Limb (tissue), 2 donors: Measurements from ENCODE around the gene NRXN2.

ENCODE experiments used
- DNase-seq, 2 donors: peaks; one replicate each; pipeline ENCODE4 v3.0.0-alpha.2; 2016; ENCODE audit errors: extremely low spot score in 2 of 2

The NRXN2 gene

DNA sequence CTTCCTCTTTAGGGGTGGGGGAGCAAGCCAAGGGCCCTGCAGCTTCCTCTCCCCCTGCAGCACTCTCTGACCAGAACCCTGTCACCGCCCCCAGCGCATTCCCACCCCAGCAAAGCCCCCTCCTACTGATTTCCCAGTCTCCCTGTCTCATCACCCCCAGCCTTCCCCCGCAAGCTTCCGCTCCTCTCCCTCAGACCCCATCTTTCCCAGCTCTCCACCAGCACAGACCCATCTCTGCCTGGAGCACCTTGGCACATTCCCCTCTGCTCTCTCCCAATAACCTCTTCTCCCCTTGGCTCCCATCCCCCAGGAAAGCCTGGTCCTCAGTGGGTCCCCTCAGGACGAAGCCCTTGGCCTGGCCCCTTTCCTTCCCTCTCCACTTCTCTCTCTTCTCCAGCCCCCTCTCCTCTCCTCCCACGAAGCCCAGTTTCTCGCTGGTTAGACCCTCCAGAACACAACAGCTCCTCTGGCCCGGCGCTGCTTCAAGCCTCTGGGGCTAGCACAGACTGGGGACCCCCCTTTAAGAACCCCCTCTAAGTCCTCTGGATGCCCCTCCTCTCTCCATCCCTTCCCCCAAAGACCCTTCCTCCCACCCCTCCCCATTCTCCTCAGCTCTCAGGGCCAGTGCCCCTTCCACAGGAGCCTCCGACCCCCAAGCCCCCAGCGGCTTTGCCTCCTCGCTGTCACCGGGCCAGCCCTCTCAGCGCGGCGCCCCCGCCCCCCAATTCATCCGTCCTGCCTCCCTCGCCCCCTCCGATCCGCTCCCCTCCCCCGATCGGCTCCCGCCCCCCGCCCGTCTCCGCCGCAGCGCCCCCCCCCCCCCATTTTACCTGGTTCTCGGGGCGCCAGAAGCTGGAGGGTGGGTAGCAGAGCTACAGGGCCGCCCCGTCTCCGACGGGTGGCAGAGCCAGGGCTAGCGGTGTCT lies 594 bp downstream of the NRXN2 start:
- peak in 1 of 2 donors; percentile 32 for DNase-seq

GRCh38 chr11:64721359-64721699 lies 1.7 kb downstream of the NRXN2 start:
- DNase-seq: no peak

DNA sequence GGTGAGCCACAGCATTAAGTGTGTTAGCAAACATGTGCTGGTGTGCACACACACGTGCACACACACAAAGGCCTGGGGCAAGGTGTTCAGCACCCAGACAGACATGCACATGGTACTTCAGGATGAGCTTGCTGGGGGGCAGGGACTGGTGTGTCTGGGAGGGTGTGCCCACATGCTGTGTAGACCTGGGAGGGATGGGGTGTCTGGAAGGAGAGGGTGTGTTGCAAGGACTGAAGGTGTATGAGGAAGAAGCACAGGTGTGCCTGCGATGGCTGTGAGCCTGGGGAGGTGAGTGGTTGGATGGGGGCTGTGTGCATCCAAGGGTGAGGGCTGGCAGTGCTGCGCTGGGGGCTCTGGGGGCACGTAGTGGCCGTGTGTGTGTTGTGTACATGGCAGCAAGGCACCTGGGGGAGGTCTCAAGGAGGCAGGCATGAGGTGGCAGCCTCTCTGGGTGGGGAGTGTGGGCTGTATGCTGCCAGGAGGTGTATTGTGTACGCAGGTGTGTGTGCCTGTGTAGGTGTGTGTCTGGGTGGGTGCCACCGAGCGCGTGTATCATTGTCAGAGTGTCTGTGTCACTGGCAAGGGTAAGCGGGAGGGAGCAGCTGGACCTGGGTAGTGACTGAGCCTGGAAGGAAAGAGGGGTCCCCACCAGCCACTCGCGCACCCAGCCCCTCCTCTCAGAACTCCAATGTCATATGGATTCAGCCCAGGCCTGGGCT lies 2.2 kb downstream of the NRXN2 start:
- peak in 1 of 2 donors; percentile 19 for DNase-seq

DNA sequence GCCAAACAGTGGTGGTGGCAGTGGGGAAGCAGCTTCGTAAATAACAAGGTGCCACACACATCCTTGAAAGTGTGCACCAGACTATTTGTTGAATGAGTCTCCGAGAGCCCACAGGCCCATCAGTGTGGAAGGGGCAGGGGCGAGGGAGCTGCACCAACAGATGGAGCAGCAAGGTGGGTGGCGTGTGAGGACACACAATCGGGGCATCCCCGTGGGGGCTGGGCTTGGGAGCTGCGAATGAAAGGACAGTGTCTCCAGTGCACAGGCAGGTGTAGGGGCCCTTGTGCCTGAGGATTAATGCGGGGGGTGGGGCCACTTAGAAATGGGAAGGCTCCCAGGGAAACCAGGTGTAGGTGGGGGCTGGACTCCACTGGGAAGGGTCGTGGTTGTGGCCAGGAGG lies 2.8 kb downstream of the NRXN2 start:
- peak in 1 of 2 donors; percentile 25 for DNase-seq

DNA sequence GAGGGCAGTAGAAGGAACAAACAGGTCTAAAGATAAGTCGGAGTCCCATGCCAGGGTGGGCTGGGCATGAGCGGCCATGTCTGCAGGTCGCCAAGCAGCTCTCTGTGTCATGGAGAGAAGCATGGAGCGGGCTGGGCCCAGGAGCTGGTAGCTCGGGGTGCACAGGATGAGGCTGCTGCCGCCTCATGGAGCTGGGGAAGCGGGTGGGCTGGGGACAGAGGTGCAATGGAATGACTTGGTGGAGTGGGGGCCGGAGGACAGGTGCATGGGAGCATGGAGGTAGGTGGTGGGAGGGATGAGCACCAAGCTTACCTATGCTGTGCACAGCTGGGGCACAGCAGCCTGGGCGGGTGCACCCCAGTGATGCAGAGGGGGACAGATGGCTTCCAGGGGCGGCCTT lies 3.6 kb downstream of the NRXN2 start:
- peak in 1 of 2 donors; percentile 19 for DNase-seq

- DNase-seq: no peak
Measured at GRCh38 chr11:64718780-64719124, 4.2 kb downstream of the NRXN2 start.

- DNase-seq: no peak
Measured at GRCh38 chr11:64718084-64718779, 4.8 kb downstream of the NRXN2 start.

- DNase-seq: no peak
Measured at GRCh38 chr11:64717268-64717578, 5.8 kb downstream of the NRXN2 start.

DNA sequence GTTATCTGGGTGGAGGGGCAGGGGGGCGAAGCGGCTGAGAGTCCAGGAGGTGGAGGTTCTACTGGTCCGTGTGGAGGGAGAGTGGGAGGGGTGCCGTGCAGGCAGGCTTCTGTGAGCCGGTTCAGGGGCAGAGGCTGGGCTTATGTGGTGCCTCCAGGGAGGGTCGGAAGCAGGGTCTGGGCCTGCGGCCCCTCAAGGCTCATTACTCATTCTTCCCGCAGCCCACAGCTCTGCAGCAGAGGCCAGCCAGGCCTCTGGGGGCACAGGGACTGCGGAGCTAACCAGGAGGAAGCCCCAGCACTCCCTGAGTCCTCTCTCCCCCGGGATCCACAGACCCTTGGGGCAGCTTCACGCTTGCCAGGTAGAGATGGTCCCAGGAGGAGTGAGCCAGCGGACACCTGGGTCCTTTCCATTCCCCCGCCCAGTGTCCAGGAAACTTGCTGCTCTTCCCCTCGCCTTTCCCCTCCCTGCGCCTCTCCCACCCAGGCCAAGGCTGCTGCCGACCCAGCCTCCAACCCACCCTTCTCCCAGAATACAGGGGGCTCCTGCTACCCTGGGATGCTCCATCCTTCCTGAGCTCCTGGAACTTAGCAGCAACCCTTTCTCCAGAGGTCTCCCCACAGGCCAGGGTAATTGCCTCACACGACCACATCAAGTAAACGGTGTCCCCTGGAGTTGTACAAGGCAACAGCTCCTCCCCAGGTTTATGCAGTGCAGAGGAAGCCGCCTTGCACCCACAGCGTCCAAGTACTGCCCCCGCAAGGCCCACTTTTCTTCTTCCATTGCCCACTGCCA lies 6.3 kb downstream of the NRXN2 start:
- peak in 1 of 2 donors; percentile 34 for DNase-seq

DNA sequence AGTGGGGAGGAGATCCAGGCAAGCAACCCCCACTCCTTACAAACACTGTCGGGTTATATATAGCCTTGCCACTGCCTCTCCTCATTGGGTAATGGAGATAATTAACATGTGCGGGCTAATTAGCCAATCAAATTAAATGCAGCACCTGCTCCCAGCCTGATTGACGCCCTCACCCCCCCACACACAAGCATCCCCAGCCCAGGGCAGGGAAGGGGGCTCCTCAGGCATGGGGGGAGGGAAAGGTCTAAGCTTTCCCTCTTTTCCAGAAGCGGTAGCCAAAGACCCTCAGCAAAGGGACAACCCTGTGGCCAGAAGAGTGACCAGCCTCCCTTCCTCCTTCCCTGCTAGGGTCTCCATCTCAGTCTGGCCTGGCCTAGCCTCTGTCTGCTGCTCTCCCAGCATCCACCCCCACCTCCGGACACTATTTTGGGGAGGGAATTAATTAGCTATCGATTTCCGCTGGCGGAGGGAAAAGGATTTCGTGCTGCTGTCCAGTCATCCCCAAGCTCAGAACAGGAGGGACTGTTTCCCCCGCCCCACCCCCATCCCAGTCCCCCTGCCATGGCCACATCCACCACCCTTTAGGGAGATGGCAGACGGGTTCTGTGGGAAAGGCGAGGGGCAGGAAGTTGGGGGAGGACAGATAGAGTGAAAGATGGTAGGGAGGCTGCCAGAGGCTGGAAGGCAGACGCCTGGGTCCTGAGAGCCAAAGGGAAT lies 7.1 kb downstream of the NRXN2 start:
- DNase-seq: peak in 1 of 2 donors; percentile 39

- DNase-seq: no peak
Measured at GRCh38 chr11:64715110-64715509, 7.9 kb downstream of the NRXN2 start.

DNA sequence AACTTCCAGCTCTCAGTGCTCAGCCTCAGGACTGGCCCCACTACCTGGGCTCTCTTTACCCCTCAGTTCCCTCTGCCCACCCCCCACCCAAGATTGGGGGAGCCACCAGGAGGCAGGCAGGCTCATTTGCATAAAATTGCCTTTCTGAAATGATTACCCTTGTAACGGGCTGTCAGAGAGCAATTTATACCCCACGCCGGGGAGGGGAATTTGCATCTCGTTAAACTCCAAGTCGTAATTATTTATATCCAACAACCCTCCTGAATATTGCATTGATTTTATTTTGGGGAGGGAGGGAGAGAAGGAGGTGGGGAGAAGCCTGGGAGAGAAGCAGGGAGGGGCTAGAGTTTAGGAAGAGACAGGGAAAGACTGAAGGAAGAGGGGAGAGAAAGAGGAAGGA lies 8.3 kb downstream of the NRXN2 start:
- DNase-seq: peak in 1 of 2 donors; percentile 30

DNA sequence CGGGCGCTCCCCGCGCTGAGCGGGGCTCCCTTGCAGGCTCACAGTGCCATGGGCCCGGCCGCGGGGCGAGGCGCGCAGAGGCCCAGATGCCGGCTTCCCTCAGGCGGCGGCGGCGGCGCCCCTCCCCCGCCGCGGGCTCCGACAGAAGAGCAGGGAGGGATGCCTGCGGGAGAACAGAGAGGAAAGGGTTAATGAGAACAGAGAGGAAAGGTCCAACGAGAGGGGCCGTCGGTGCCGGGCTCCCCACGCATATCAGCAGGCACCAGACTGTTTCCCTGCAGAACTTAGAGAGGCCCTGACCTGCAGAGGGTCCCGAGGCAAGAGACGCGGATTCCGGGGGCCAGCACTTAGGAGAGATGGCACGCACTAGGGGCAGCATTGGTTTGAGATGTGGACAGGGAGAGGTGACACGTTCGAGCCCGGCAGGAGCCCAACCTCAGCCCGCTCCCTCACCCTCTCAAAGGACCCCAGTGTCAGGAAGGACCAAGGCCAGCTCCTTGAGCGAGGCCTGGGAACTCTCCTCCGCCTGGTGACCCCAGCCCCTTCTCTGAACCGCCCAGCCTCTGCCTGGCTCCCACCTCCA lies 9.1 kb downstream of the NRXN2 start:
- DNase-seq: peak in 1 of 2 donors; percentile 36

DNA sequence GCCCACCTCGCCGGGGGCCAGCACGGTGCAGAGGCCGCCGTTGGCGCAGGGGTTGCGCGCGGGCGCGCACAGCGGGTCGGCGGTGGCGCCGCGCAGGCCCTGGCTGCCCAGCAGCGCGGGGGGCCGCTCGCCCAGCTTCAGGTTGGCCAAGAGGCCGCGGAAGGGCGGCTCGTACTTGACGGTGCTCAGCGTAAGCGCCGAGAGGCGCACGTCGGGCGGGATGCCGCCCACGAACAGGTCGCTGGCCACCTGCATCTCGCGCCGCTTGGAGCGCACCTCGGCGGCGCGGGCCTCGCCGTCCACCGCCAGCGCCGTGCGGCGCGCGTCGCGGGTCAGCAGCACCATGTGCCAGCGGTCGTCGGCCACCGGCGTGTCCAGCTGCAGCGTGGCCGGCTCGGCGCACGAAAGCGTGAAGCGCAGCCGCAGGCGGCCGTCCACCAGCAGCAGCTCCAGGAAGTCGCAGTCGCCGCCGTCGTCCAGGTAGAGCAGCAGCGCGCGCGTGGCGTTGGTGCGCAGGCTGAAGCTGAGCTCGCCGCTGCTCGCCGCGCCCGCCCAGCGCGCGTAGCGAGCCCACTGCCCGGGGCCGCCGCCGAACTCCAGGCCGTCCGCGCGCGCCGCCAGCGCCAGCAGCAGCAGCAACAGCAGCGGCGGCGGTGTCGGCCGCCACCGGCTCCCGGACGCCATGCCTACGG lies 9.8 kb downstream of the NRXN2 start:
- DNase-seq: peak in 1 of 2 donors; percentile 80

DNA sequence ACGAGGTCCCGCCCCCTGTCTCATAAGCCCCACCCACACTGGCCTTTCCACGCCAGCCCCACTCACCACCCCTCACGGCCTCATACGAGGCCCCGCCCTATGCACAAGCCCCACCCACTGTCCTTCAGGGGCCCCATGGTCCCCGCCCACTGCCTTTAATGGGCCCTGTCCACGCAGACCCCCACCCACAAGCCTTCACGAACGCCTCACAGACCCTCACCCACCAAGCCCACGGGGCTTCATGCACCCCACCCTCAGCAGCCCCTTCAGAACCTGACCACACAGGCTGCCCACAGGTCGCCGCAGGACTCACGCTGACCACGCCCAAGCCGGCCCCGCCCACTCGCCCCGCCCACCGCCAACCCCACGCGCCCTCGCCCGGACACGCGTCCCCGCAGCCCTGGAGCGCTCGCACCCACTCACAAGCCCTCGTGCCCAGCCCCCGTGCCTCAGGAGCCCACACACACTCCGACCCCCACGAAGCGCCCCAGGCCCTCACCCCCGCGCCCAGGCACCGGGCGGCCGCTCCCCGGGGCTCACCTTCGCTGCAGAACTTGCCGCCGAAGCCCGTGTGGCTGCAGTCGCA lies 10.5 kb downstream of the NRXN2 start:
- peak in 1 of 2 donors; percentile 28 for DNase-seq

DNA sequence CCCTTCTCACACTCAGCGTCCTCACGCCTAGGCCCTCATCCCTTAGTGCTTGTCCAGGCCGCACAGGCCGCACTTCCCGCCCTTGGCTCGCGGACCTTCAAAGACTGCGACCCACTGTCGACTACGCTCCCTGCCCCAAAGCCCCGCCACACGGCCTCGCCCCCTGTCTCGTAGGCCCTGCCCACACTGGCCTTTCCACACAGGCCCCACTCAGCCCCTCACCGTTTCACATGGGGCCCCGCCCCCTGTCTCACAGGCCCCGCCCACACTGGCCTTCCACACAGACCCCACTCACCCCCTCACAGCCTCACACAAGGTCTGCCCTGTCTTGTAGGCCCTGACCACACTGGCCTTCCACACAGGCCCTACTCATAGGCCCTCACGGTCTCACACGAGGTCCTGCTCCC lies 11.0 kb downstream of the NRXN2 start:
- DNase-seq: peak in 1 of 2 donors; percentile 38

DNA sequence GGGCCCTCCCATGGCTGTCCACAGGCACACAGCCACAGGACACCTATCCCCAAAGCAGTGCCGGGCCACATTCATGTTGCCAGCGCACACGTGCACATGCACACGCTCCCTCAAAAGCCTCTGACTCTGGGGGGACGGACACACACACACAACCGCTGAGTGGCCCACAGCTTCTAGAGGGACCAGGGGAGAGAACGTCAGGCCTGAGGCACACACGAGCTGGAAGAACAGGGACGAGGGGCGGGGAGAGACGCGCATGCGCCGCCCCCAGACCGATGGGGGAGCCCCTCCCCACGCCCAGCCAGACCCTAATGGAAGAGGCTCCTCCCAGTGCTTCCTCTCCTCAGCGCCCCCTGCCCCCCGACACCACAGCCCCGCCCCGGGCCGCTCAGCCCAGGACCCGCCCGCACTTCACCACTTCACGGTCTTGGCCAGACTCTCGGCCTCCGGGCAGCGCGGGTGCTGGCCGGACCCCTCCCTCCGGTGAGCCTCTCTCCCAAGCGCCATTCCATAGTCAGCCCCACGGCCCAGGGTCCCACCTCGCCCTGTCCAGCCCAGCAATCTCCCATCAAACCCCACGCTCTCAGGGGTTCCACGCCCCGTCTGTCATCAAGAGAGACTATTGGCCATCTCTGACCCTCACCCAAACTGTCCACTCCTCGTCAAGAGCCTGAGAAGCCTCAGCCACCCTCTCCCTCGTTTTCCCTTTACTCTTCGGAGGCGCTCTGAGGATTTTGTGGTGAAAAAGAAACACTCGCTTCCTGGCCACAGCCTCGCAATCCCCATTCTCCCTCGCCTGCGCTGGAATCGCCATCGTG lies 11.7 kb downstream of the NRXN2 start:
- peak in 1 of 2 donors; percentile 55 for DNase-seq

- no peak for DNase-seq
Measured at GRCh38 chr11:64710418-64711137, 12.4 kb downstream of the NRXN2 start.
